Keratinocyte (primary cell): ENCODE measurements around the gene S100A11. TPM values are rescaled to one million over a fixed set of nuclear protein-coding genes. Genes with fewer than 3 reads are reported as not detected.

Source experiments
- DNase-seq: peaks from one replicate; pipeline ENCODE4 v3.0.0-alpha.2; 2011; ENCODE audit warnings: low read depth, missing footprints, low spot score
- FAIRE-seq: peaks from 2 replicates; lab custom pipeline; 2011; peaks lifted over from hg19 to GRCh38; lab: Jason Lieb, UNC
- H2AFZ ChIP-seq: 2 replicates; pipeline ENCODE4 v1.6.0; 2012; ENCODE audit warnings: low read length, control low read depth, inconsistent platforms; ENCODE audit not compliant: control insufficient read depth
- H3K27ac ChIP-seq: 2 replicates; pipeline ENCODE4 v1.5.1; 2011; ENCODE audit warnings: low read length; ENCODE audit not compliant: control insufficient read depth, insufficient read depth
- H3K27me3 ChIP-seq: 3 replicates; pipeline ENCODE4 v1.6.0; 2011; ENCODE audit warnings: low read length; ENCODE audit not compliant: control insufficient read depth, insufficient read depth; ENCODE audit errors: extremely low read depth
- H3K36me3 ChIP-seq, 2 experiments: 2 replicates in 1 of 2; 3 replicates in 1 of 2; pipeline ENCODE4 v1.5.1; 2011; ENCODE audit warnings: low read length in 2 of 2, mild to moderate bottlenecking in 1 of 2; ENCODE audit not compliant: control insufficient read depth in 2 of 2, insufficient read depth in 2 of 2; ENCODE audit errors: extremely low read depth in 1 of 2
- H3K4me1 ChIP-seq: 3 replicates; pipeline ENCODE4 v1.5.1; 2011; ENCODE audit warnings: low read length; ENCODE audit not compliant: control insufficient read depth, insufficient read depth; ENCODE audit errors: extremely low read depth
- H3K4me2 ChIP-seq: 3 replicates; pipeline ENCODE4 v1.6.0; 2011; ENCODE audit warnings: low read depth, low read length; ENCODE audit not compliant: control insufficient read depth, insufficient read depth; ENCODE audit errors: extremely low read depth
- H3K4me3 ChIP-seq, 3 experiments: fragments of 200-600 bp in 1 of 3; sonication (generic) in 1 of 3; 2 replicates in 2 of 3; 3 replicates in 1 of 3; pipeline ENCODE4 v1.5.1; 2011 to 2016; ENCODE audit warnings: low read length in 3 of 3, mild to moderate bottlenecking in 3 of 3, control low read depth in 2 of 3, inconsistent platforms in 1 of 3, low read depth in 1 of 3, mixed read lengths in 1 of 3, mixed run types in 1 of 3, moderate library complexity in 1 of 3; ENCODE audit not compliant: control insufficient read depth in 2 of 3, insufficient read depth in 2 of 3; ENCODE audit errors: extremely low read depth in 1 of 3
- H3K79me2 ChIP-seq: 2 replicates; pipeline ENCODE4 v1.6.0; 2012; ENCODE audit warnings: low read length; ENCODE audit not compliant: control insufficient read depth, insufficient read depth
- H3K9ac ChIP-seq: 3 replicates; pipeline ENCODE4 v1.6.0; 2011; ENCODE audit warnings: low read length; ENCODE audit not compliant: control insufficient read depth, insufficient read depth; ENCODE audit errors: extremely low read depth
- H3K9me1 ChIP-seq: 3 replicates; pipeline ENCODE4 v1.6.0; 2011; ENCODE audit warnings: low read length; ENCODE audit not compliant: control insufficient read depth, insufficient read depth; ENCODE audit errors: extremely low read depth
- H3K9me3 ChIP-seq: 2 replicates; pipeline ENCODE4 v1.5.1; 2012; ENCODE audit warnings: low read depth, low read length; ENCODE audit not compliant: control insufficient read depth
- H4K20me1 ChIP-seq: 3 replicates; pipeline ENCODE4 v1.6.0; 2011; ENCODE audit warnings: low read length; ENCODE audit not compliant: control insufficient read depth, insufficient read depth; ENCODE audit errors: extremely low read depth
- EZH2 ChIP-seq: IDR thresholded peaks from one replicate; pipeline ENCODE4 v1.6.1; 2012; ENCODE audit warnings: inconsistent platforms, mild to moderate bottlenecking, low read length, moderate library complexity
- dilution Hi-C: fragments of 300-500 bp; cut with MboI; formaldehyde crosslinking; loops from one replicate; pipeline ENCODE4 v1.7.0; 2020; ENCODE audit warnings: low sequenced_read_pairs; ENCODE audit not compliant: extremely low pct_ligation_motif_present
- polyA plus RNA-seq, 5 experiments: library from polyadenylated mRNA; depleted of rRNA in 3 of 5; stranded (reverse) in 3 of 5; stranded (forward) in 1 of 5; unstranded in 1 of 5; fragments of >200 nt; gene quantifications; 1 replicate in 1 of 5; 2 replicates in 3 of 5; 3 replicates in 1 of 5; pipeline versions ENCODE4 v1.2.1 to v1.2.3, GENCODE V29; 2011 to 2012; ENCODE audit warnings: missing spikeins in 2 of 5, low read depth in 1 of 5, low replicate concordance in 1 of 5
- TF ChIP-seq, protein P1 (sequence below), 3 experiments: IDR thresholded peaks in 1 of 3; conservative IDR thresholded peaks in 1 of 3; optimal IDR thresholded peaks in 1 of 3; 2 replicates in 2 of 3; 3 replicates in 1 of 3; pipeline versions ENCODE3 to v1.5.1; 2011; ENCODE audit warnings: low read length in 3 of 3, mild to moderate bottlenecking in 3 of 3, moderate library complexity in 2 of 3, control low read depth in 1 of 3, inconsistent platforms in 1 of 3; ENCODE audit not compliant: insufficient read depth in 2 of 3; ENCODE audit errors: extremely low read depth in 1 of 3

The S100A11 gene
- polyA plus RNA-seq, 1 donor (not counting 4 experiments of a cell fraction or from before 2014, with no cell fraction given): 3,230 TPM

DNA sequence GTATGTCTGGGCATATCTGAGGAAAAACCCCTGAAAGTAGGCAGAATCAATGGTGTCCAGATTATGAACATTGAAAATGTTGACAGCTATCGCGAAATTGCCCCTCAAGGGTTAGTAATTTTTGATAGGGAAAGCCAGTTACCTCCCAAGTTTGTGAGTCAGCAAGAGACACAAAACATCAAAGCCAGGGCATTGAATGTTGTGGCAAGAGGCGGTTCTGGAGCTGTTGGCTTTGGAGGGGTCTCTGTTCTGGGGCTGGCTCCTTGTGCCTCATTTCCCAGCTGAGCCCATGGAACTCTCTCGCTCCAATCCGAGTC, 10.6 kb upstream of the S100A11 start:
- peak overlapping the region; percentile 87 for H3K4me2 ChIP-seq
- H4K20me1 ChIP-seq: no peaks in the 10 kb centered on the region
- TF ChIP-seq, protein P1, sequence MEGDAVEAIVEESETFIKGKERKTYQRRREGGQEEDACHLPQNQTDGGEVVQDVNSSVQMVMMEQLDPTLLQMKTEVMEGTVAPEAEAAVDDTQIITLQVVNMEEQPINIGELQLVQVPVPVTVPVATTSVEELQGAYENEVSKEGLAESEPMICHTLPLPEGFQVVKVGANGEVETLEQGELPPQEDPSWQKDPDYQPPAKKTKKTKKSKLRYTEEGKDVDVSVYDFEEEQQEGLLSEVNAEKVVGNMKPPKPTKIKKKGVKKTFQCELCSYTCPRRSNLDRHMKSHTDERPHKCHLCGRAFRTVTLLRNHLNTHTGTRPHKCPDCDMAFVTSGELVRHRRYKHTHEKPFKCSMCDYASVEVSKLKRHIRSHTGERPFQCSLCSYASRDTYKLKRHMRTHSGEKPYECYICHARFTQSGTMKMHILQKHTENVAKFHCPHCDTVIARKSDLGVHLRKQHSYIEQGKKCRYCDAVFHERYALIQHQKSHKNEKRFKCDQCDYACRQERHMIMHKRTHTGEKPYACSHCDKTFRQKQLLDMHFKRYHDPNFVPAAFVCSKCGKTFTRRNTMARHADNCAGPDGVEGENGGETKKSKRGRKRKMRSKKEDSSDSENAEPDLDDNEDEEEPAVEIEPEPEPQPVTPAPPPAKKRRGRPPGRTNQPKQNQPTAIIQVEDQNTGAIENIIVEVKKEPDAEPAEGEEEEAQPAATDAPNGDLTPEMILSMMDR (optimal IDR thresholded peaks at IDR 0.05 in 1 of 3, IDR thresholded peaks at IDR 0.05 in 1 of 3, conservative IDR thresholded peaks at IDR 0.05 in 1 of 3; ENCODE audit: extremely low read depth in 1 of 3, insufficient read depth in 2 of 3, low read length in 3 of 3): no peak
- no peak for TF ChIP-seq EZH2
- DNase-seq (no peak), FAIRE-seq (no peak)
- H3K27ac ChIP-seq: peak overlapping the region; percentile 100
- H3K9me1 ChIP-seq: no peaks in the 10 kb centered on the region
- peak overlapping the region; percentile 96 for H3K9ac ChIP-seq
- H3K36me3 ChIP-seq: no peaks in the 10 kb centered on the region
- H2AFZ ChIP-seq: no peak overlapping the region
- peaks cover 62% of the 10 kb centered on the region for H3K4me1 ChIP-seq
- dilution Hi-C loops: no loop called here
- no peaks in the 10 kb centered on the region for H3K9me3 ChIP-seq
- H3K79me2 ChIP-seq: no peaks in the 10 kb centered on the region
- H3K4me3 ChIP-seq: peak overlapping the region; percentile 20 to 58 (median 30)
- H3K27me3 ChIP-seq: no peaks in the 10 kb centered on the region

DNA sequence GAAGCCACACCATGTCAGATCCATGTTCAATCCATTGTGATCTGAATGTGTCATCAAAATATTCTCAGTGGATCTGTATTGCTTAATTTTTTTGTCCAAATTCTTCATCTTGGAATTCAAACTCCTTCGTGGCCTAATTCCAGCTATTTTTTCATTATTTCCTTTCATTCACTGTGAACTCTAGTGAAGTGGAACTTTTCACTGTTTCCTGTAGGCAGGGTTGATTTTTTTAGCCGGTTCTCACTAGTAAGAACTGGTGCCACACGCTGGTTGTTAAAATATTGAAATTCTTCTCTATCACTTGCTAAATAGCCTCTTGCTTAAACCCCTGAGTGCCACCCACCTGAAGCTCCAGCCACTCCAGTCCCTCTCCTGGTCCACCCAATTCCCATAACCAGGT, 7.6 kb upstream of the S100A11 start:
- Histone ChIP-seq H3K4me3 (no peak overlapping the region), H3K9me1 (no peaks in the 10 kb centered on the region), H3K4me2 (no peak overlapping the region), H3K9me3 (no peaks in the 10 kb centered on the region), H3K9ac (no peak overlapping the region), H3K27ac (no peak overlapping the region), H2AFZ (no peak overlapping the region), H3K79me2 (no peaks in the 10 kb centered on the region), H4K20me1 (no peaks in the 10 kb centered on the region), H3K36me3 (no peaks in the 10 kb centered on the region), H3K27me3 (no peaks in the 10 kb centered on the region), H3K4me1 (peaks cover 34% of the 10 kb centered on the region)
- dilution Hi-C loops: no loop called here
- no peak for DNase-seq
- no peak for FAIRE-seq
- TF ChIP-seq, protein P1 (optimal IDR thresholded peaks at IDR 0.05 in 1 of 3, IDR thresholded peaks at IDR 0.05 in 1 of 3, conservative IDR thresholded peaks at IDR 0.05 in 1 of 3; ENCODE audit: extremely low read depth in 1 of 3, insufficient read depth in 2 of 3, low read length in 3 of 3): no peak
- TF ChIP-seq EZH2: no peak
